H1 (cell line): ENCODE data around the gene INPP5E. TPM values are rescaled to one million over a fixed set of nuclear protein-coding genes. Genes with fewer than 3 reads are reported as not detected.

Source experiments
- CTCF ChIA-PET: fragments of 300-600 bp; sonication (Branson Sonifier 250); formaldehyde crosslinking; loops from one replicate; lab custom pipeline; 2021; ENCODE audit not compliant: partially characterized antibody; lab: Charles Lee
- POLR2A ChIA-PET: fragments of 300-600 bp; sonication (Branson Sonifier 250); formaldehyde crosslinking; loops from one replicate; lab custom pipeline; 2021; ENCODE audit warnings: inconsistent platforms; ENCODE audit not compliant: partially characterized antibody; lab: Charles Lee
- DNase-seq, 2 experiments: peaks; one replicate each; pipeline versions ENCODE4 v3.0.0 to v3.0.0-alpha.2; 2010 to 2022; ENCODE audit warnings: low spot score in 2 of 2, low read depth in 1 of 2, mixed read lengths in 1 of 2
- FAIRE-seq: peaks from 2 replicates; lab custom pipeline; 2011; peaks lifted over from hg19 to GRCh38; lab: Jason Lieb, UNC
- H2AFZ ChIP-seq: 2 replicates; pipeline ENCODE4 v1.8.1; 2012; ENCODE audit warnings: low read length, inconsistent platforms
- H2AK5ac ChIP-seq: 2 replicates; pipeline ENCODE4 v1.6.1; 2013; ENCODE audit warnings: low read depth, low read length
- H2BK120ac ChIP-seq: replicated peaks from 2 replicates; pipeline ENCODE3; 2013; ENCODE audit warnings: low read depth, low read length, inconsistent platforms
- H2BK12ac ChIP-seq: 2 replicates; pipeline ENCODE4 v1.6.1; 2013; ENCODE audit warnings: low read depth, low read length
- H2BK15ac ChIP-seq: 2 replicates; pipeline ENCODE4 v1.6.1; 2013; ENCODE audit warnings: low read length
- H2BK20ac ChIP-seq: 2 replicates; pipeline ENCODE4 v1.6.1; 2013; ENCODE audit warnings: low read length
- H2BK5ac ChIP-seq: 2 replicates; pipeline ENCODE4 v1.6.1; 2013; ENCODE audit warnings: low read depth, low read length
- H3K14ac ChIP-seq: 2 replicates; pipeline ENCODE4 v1.6.1; 2013; ENCODE audit warnings: inconsistent platforms; ENCODE audit not compliant: insufficient read length
- H3K18ac ChIP-seq: 2 replicates; pipeline ENCODE4 v1.6.1; 2013; ENCODE audit warnings: low read length; ENCODE audit errors: extremely low read depth
- H3K23ac ChIP-seq: 2 replicates; pipeline ENCODE4 v1.6.1; 2013; ENCODE audit warnings: inconsistent platforms; ENCODE audit not compliant: insufficient read length
- H3K23me2 ChIP-seq: 2 replicates; pipeline ENCODE4 v1.6.1; 2013; ENCODE audit warnings: low read depth, low read length
- H3K27ac ChIP-seq: 2 replicates; pipeline ENCODE4 v1.6.1; 2011; ENCODE audit warnings: low read depth, low read length, inconsistent platforms
- H3K27me3 ChIP-seq, 4 experiments: replicated peaks in 1 of 4; 1 replicate in 1 of 4; 2 replicates in 3 of 4; pipeline versions ENCODE4 v1.6.1 to v1.8.1; 2011 to 2013; ENCODE audit warnings: low read length in 3 of 4, mild to moderate bottlenecking in 3 of 4, inconsistent platforms in 2 of 4, mixed read lengths in 2 of 4, moderate library complexity in 1 of 4; ENCODE audit not compliant: control insufficient read depth in 3 of 4, insufficient read depth in 3 of 4; ENCODE audit errors: extremely low read depth in 1 of 4
- H3K36me3 ChIP-seq, 4 experiments: 2 replicates each; pipeline versions ENCODE4 v1.6.1 to v1.8.1; 2011 to 2013; ENCODE audit warnings: mild to moderate bottlenecking in 4 of 4, low read length in 3 of 4, moderate library complexity in 2 of 4, control low read depth in 1 of 4, inconsistent platforms in 1 of 4; ENCODE audit not compliant: insufficient read depth in 4 of 4, control insufficient read depth in 2 of 4
- H3K4ac ChIP-seq: replicated peaks from 2 replicates; pipeline ENCODE3; 2013; ENCODE audit warnings: low read length, low read depth, mixed read lengths, inconsistent platforms; ENCODE audit not compliant: insufficient read length
- H3K4me1 ChIP-seq, 4 experiments: replicated peaks in 1 of 4; 1 replicate in 1 of 4; 2 replicates in 3 of 4; pipeline versions ENCODE4 v1.6.1 to v1.8.1; 2011 to 2013; ENCODE audit warnings: low read length in 3 of 4, inconsistent platforms in 2 of 4, mixed read lengths in 1 of 4; ENCODE audit not compliant: insufficient read depth in 4 of 4, control insufficient read depth in 3 of 4
- H3K4me2 ChIP-seq, 2 experiments: 2 replicates each; pipeline versions ENCODE4 v1.6.1 to v1.8.1; 2011 to 2013; ENCODE audit warnings: low read depth in 2 of 2, low read length in 2 of 2, control low read depth in 1 of 2, inconsistent platforms in 1 of 2, mild to moderate bottlenecking in 1 of 2; ENCODE audit not compliant: insufficient read depth in 1 of 2
- H3K4me3 ChIP-seq, 4 experiments: fragments of 200-600, 300-600 bp in 1 of 4; sonication (generic), shearing (Covaris generic), sonication (Bioruptor Twin) in 1 of 4; 2 replicates each; pipeline versions ENCODE4 v1.5.1 to v1.8.1; 2011 to 2016; ENCODE audit warnings: low read length in 4 of 4, low read depth in 3 of 4, control low read depth in 2 of 4, inconsistent platforms in 2 of 4, mild to moderate bottlenecking in 2 of 4, mixed read lengths in 1 of 4, moderate library complexity in 1 of 4; ENCODE audit not compliant: insufficient read depth in 2 of 4; ENCODE audit errors: extremely low read depth in 1 of 4
- H3K56ac ChIP-seq: replicated peaks from 2 replicates; pipeline ENCODE3; 2013; ENCODE audit warnings: low read depth, mild to moderate bottlenecking, mixed read lengths, low read length, inconsistent platforms; ENCODE audit not compliant: insufficient read length
- H3K79me1 ChIP-seq: 2 replicates; pipeline ENCODE4 v1.6.1; 2013; ENCODE audit warnings: low read depth, low read length, control low read depth
- H3K79me2 ChIP-seq, 2 experiments: 2 replicates each; pipeline versions ENCODE4 v1.6.1 to v1.8.1; 2012 to 2013; ENCODE audit warnings: low read length in 2 of 2, mild to moderate bottlenecking in 2 of 2, inconsistent platforms in 1 of 2; ENCODE audit not compliant: insufficient read depth in 2 of 2, control insufficient read depth in 1 of 2
- H3K9ac ChIP-seq, 4 experiments: replicated peaks in 1 of 4; 1 replicate in 1 of 4; 2 replicates in 3 of 4; pipeline versions ENCODE4 v1.6.1 to v1.8.1; 2011 to 2013; ENCODE audit warnings: low read depth in 3 of 4, low read length in 3 of 4, control low read depth in 2 of 4, mild to moderate bottlenecking in 2 of 4, moderate library complexity in 2 of 4, inconsistent platforms in 1 of 4; ENCODE audit errors: extremely low read depth in 1 of 4
- H3K9me3 ChIP-seq, 2 experiments: 2 replicates each; pipeline versions ENCODE4 v1.6.1 to v1.8.1; 2012 to 2013; ENCODE audit warnings: mild to moderate bottlenecking in 2 of 2, moderate library complexity in 2 of 2, control low read depth in 1 of 2, inconsistent platforms in 1 of 2, low read depth in 1 of 2, low read length in 1 of 2, mixed read lengths in 1 of 2; ENCODE audit not compliant: insufficient read depth in 2 of 2
- H4K20me1 ChIP-seq, 2 experiments: replicated peaks in 1 of 2; 2 replicates each; pipeline versions ENCODE3 to v1.8.1; 2011 to 2013; ENCODE audit warnings: inconsistent platforms in 2 of 2, low read length in 2 of 2, mild to moderate bottlenecking in 1 of 2; ENCODE audit not compliant: insufficient read depth in 2 of 2, control insufficient read depth in 1 of 2
- H4K5ac ChIP-seq: 2 replicates; pipeline ENCODE4 v1.6.1; 2013; ENCODE audit warnings: low read length, low read depth, mixed read lengths, inconsistent platforms; ENCODE audit not compliant: insufficient read length
- H4K8ac ChIP-seq: 2 replicates; pipeline ENCODE4 v1.8.0; 2013; ENCODE audit warnings: mild to moderate bottlenecking, moderate library complexity, low read length, inconsistent platforms; ENCODE audit not compliant: insufficient read depth; ENCODE audit errors: extremely low read depth
- H4K91ac ChIP-seq: replicated peaks from 2 replicates; pipeline ENCODE3; 2013; ENCODE audit warnings: low read length, mixed read lengths, inconsistent platforms; ENCODE audit not compliant: insufficient read length
- ATF3 ChIP-seq: IDR thresholded peaks from 2 replicates; pipeline ENCODE4 v1.6.1; 2011; ENCODE audit warnings: low read depth, mild to moderate bottlenecking, low read length; ENCODE audit not compliant: insufficient read depth
- BACH1 ChIP-seq: IDR thresholded peaks from 2 replicates; pipeline ENCODE4 v1.6.1; 2012; ENCODE audit warnings: low read length, improper control_type of control experiment
- CBX5 ChIP-seq: fragments of 300-800, 300-1000 bp; sonication (generic); IDR thresholded peaks from 2 replicates; pipeline ENCODE4 v1.7.1; 2016; ENCODE audit warnings: antibody characterized with exemption, low read length, low read depth
- CTCF ChIP-seq, 3 experiments: IDR thresholded peaks; 1 replicate in 2 of 3; 2 replicates in 1 of 3; pipeline versions ENCODE4 v1.5.1 to v1.6.1; 2011; ENCODE audit warnings: low read length in 3 of 3, mild to moderate bottlenecking in 3 of 3, inconsistent platforms in 2 of 3, low read depth in 1 of 3, moderate library complexity in 1 of 3; ENCODE audit not compliant: insufficient read depth in 1 of 3; ENCODE audit errors: control extremely low read depth in 1 of 3
- KDM5A ChIP-seq: fragments of 200-600 bp; IDR thresholded peaks from 2 replicates; pipeline ENCODE4 v1.7.1; 2012; ENCODE audit warnings: mild to moderate bottlenecking, low read length, inconsistent platforms, mixed read lengths
- SIN3A ChIP-seq, 2 experiments: IDR thresholded peaks in 1 of 2; conservative IDR thresholded peaks in 1 of 2; 2 replicates each; pipeline ENCODE4 v1.6.1; 2011 to 2012; ENCODE audit warnings: low read length in 2 of 2, improper control_type of control experiment in 1 of 2, low read depth in 1 of 2, mild to moderate bottlenecking in 1 of 2
- SP2 ChIP-seq: IDR thresholded peaks from 2 replicates; pipeline ENCODE4 v1.6.1; 2012; ENCODE audit warnings: mild to moderate bottlenecking, low read length, inconsistent platforms
- SUZ12 ChIP-seq: fragments of 200-600 bp; sonication (generic); IDR thresholded peaks from 2 replicates; pipeline ENCODE4 v1.6.1; 2012; ENCODE audit warnings: mild to moderate bottlenecking, inconsistent platforms, low read length, moderate library complexity, mixed read lengths
- TBP ChIP-seq: IDR thresholded peaks from 2 replicates; pipeline ENCODE4 v1.6.1; 2011; ENCODE audit warnings: low read depth, low read length, improper control_type of control experiment
- WGBS, 2 experiments: shearing (Covaris generic) in 1 of 2; methylation state at CpG; one replicate each; pipeline versions ENCODE4 v1.1.6 to v1.1.7; 2013 to 2015; ENCODE audit warnings: low lambda C conversion rate in 2 of 2, mixed read lengths in 2 of 2, inconsistent platforms in 1 of 2, low coverage in 1 of 2, missing lambda C conversion rate in 1 of 2; ENCODE audit not compliant: insufficient replicate concordance in 2 of 2, insufficient coverage in 1 of 2, insufficient read length in 1 of 2; ENCODE audit errors: extremely low coverage in 1 of 2, missing lambda C conversion rate in 1 of 2; 5-methylcytosine and 5-hydroxymethylcytosine counted together
- polyA plus RNA-seq, 7 experiments: library from polyadenylated mRNA; depleted of rRNA in 3 of 7; stranded (reverse) in 5 of 7; unstranded in 2 of 7; fragments of >200 nt in 5 of 7; fragments of 200-250 nt in 2 of 7; gene quantifications; 1 replicate in 5 of 7; 2 replicates in 1 of 7; 4 replicates in 1 of 7; pipeline versions ENCODE4 v1.2.1 to v1.2.3, GENCODE V29; 2011 to 2013; ENCODE audit warnings: missing spikeins in 2 of 7, mixed read lengths in 2 of 7
- total RNA-seq: library from RNA; stranded (reverse); fragmentation: NEBNext Ultra II Directional; extraction: Animal tissue kit (Norgen Biotek cat#: 25700); gene quantifications from 2 replicates; pipeline ENCODE4 v1.2.1, GENCODE V29; 2021

The INPP5E gene
- total and polyA plus RNA-seq, 2 of the 8 experiments (the other 6 are each of a cell fraction or from before 2014, with no cell fraction given) = 8.7 to 11.3 TPM

DNA sequence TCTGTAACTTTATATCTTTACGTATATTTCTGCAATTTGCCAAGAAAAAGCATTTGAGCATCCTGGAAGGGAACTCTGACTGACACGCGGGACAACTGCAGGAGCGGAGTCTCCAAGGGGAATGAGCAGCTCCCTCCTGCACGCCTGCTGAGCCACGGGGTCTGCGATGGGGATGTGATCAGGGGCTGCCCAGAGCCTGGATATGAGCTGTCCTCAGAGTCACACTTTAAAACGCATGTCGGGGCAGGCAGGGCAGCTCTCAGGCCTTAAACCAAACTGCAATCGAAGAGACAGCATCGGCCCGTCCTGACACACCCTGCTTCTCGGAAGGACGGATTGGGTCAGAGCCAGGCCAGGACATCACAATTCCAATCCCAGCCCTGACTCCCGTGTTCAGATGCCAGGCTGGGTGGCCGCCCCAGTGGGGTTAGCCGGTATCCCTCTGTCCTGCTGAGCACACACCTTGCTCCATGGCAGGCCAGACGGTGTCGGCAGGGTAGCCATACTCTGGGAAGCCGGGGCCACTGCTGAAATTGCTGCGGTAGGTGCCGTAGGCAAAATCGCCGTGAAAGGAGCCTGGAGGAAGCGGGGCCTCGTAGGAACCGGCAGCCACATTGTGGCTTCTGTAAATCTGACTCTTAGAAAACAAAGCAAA is 26.0 kb upstream of the INPP5E start:
- ChIA-PET POLR2A (interaction anchor here (1.7 to 2.9 kb wide), 4 partner anchors 8 to 21 kb away, joined by 6 to 13 read pairs (median 6); no protein-coding TSS in a partner anchor), CTCF (interaction anchor here (1.2 to 1.5 kb wide), 2 partner anchors 20 to 166 kb away, joined by 3 to 4 read pairs; no protein-coding TSS in a partner anchor)
- Histone ChIP-seq H3K9ac (no peak overlapping the region), H4K91ac (no peak overlapping the region), H2BK120ac (no peak overlapping the region), H3K79me1 (no peaks in the 10 kb centered on the region; the same call in 1 of the 2 replicates), H2AFZ (no peak overlapping the region), H3K56ac (no peak overlapping the region), H3K27ac (no peak overlapping the region), H3K79me2 (peaks cover 0 to 7% of the 10 kb centered on the region in 2 experiments; a peak in 1 of 4 replicates), H4K5ac (no peak overlapping the region), H3K23me2 (no peaks in the 10 kb centered on the region), H3K14ac (no peak overlapping the region), H3K4ac (no peak overlapping the region), H2BK20ac (no peak overlapping the region), H2BK15ac (no peak overlapping the region), H3K23ac (no peak overlapping the region), H3K27me3 (no peaks in the 10 kb centered on the region), H2BK5ac (no peak overlapping the region), H3K36me3 (peaks cover 38 to 79% (median 68%) of the 10 kb centered on the region in 4 experiments), H2AK5ac (no peak overlapping the region), H3K18ac (no peak overlapping the region), H3K4me2 (no peak overlapping the region), H3K9me3 (no peaks in the 10 kb centered on the region), H2BK12ac (no peak overlapping the region), H4K20me1 (peaks cover 9 to 27% of the 10 kb centered on the region in 2 experiments), H3K4me1 (no peaks in the 10 kb centered on the region), H3K4me3 (no peak overlapping the region), H4K8ac (no peak overlapping the region)
- WGBS, 2 experiments = 95% methylated on average over 27 of the region's 27 CpGs; no CpG with 5 or more reads in 1 of the 2 experiments
- DNase-seq = no peak
- FAIRE-seq = no peak
- TF ChIP-seq CBX5 = no peak
- TF ChIP-seq ATF3 = no peak
- TF ChIP-seq TBP = no peak
- TF ChIP-seq SP2 = no peak
- no peak for TF ChIP-seq CTCF (IDR thresholded peaks at IDR 0.05; ENCODE audit: control extremely low read depth in 1 of 3, insufficient read depth in 1 of 3, low read depth in 1 of 3, low read length in 3 of 3)
- TF ChIP-seq KDM5A = no peak
- TF ChIP-seq SUZ12 = no peak
- TF ChIP-seq SIN3A (conservative IDR thresholded peaks at IDR 0.05 in 1 of 2, IDR thresholded peaks at IDR 0.05 in 1 of 2; ENCODE audit: low read depth in 1 of 2, low read length in 2 of 2) = no peak
- no peak for TF ChIP-seq BACH1
